Smooth muscle cell (in vitro differentiated cells): ENCODE results near the gene LPCAT4. TPM values are rescaled to one million over a fixed set of nuclear protein-coding genes. Genes with fewer than 3 reads are reported as not detected.

Experiments
- DNase-seq: peaks from one replicate; lab custom pipeline; 2025; ENCODE audit not compliant: unreplicated experiment; lab: John Stamatoyannopoulos, UW
- H2AFZ ChIP-seq: fragments of 200-600 bp; sonication (generic); 2 replicates; pipeline ENCODE4 v1.6.0; 2016; ENCODE audit warnings: antibody characterized with exemption, low read depth, mild to moderate bottlenecking
- H3F3A ChIP-seq: fragments of 200-600 bp; sonication (generic); 2 replicates; pipeline ENCODE4 v1.6.0; 2017; ENCODE audit warnings: antibody characterized with exemption, low read depth
- H3K27ac ChIP-seq: fragments of 200-600 bp; sonication (generic); 2 replicates; pipeline ENCODE4 v1.5.1; 2016; ENCODE audit warnings: low read depth, mild to moderate bottlenecking
- H3K27me3 ChIP-seq: fragments of 200-600 bp; sonication (generic); 2 replicates; pipeline ENCODE4 v1.6.1; 2016; ENCODE audit warnings: low read depth, mild to moderate bottlenecking
- H3K36me3 ChIP-seq: fragments of 200-600 bp; sonication (generic); 2 replicates; pipeline ENCODE4 v1.5.1; 2016; ENCODE audit warnings: low read depth
- H3K4me1 ChIP-seq: fragments of 200-600 bp; sonication (generic); 2 replicates; pipeline ENCODE4 v1.5.1; 2016; ENCODE audit warnings: low read depth
- H3K4me2 ChIP-seq: fragments of 200-600 bp; sonication (generic); 2 replicates; pipeline ENCODE4 v1.6.0; 2016; ENCODE audit warnings: mild to moderate bottlenecking
- H3K4me3 ChIP-seq: fragments of 200-600 bp; sonication (generic); 2 replicates; pipeline ENCODE4 v1.5.1; 2016; ENCODE audit warnings: mild to moderate bottlenecking
- H3K79me2 ChIP-seq: fragments of 200-600 bp; sonication (generic); 2 replicates; pipeline ENCODE4 v1.6.0; 2016; ENCODE audit warnings: low read depth, mild to moderate bottlenecking
- H3K9ac ChIP-seq: fragments of 200-600 bp; sonication (generic); 2 replicates; pipeline ENCODE4 v1.6.0; 2016; ENCODE audit warnings: low read depth
- H3K9me3 ChIP-seq: fragments of 200-600 bp; sonication (generic); replicated peaks from 2 replicates; pipeline ENCODE4 v1.5.1; 2016; ENCODE audit warnings: low read depth
- H4K20me1 ChIP-seq: fragments of 200-600 bp; sonication (generic); 2 replicates; pipeline ENCODE4 v1.6.0; 2016; ENCODE audit warnings: low read depth
- WGBS: methylation state at CpG from one replicate; pipeline ENCODE4 v1.1.7; 2016; ENCODE audit warnings: low lambda C conversion rate; 5-methylcytosine and 5-hydroxymethylcytosine counted together
- polyA plus RNA-seq: library from polyadenylated mRNA; unstranded; fragments of >200 nt; fragmentation: Nextera tagmentation; extraction: Ambion mirVana; gene quantifications from 2 replicates; pipeline ENCODE4 v1.2.1, GENCODE V29; 2016
- total RNA-seq: library from RNA; depleted of rRNA; stranded (reverse); fragments of >200 nt; gene quantifications from 2 replicates; pipeline ENCODE4 v1.2.3, GENCODE V29; 2014
- TF ChIP-seq, protein P1 (sequence below): fragments of 200-600 bp; sonication (generic); IDR thresholded peaks from 2 replicates; pipeline ENCODE4 v1.5.1; 2017; ENCODE audit warnings: borderline replicate concordance, mild to moderate bottlenecking, antibody characterized with exemption; ENCODE audit not compliant: insufficient read depth, poor library complexity, severe bottlenecking

LPCAT4 gene
- total and polyA plus RNA-seq, 2 experiments from 2014 or later: 10.1 to 23.2 TPM

DNA sequence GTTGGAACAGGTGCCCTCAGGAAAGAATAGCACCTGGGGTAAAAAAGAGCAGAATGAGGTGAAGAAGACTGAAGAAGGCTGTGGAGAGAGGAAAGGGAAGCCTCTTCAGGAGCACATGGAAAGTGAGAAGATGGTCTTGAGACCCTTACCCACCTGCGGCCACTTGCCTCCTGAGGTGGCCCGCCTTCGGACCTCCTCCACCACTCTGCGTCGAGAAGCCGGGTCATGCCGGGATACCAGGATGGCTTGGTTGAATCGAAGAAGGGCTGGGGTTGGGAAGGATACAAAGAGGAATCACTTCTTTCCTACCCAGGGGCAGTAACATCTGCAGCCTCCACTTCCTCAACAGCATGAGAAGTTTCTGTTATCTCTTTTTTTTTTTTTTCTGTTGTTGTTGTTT lies 3.0 kb downstream of the LPCAT4 start:
- Histone ChIP-seq H3K4me2 (no peak overlapping the region), H3K4me1 (peaks cover 8% of the 10 kb centered on the region), H3K36me3 (no peaks in the 10 kb centered on the region), H3K27ac (no peak overlapping the region), H3K27me3 (no peaks in the 10 kb centered on the region), H3K9ac (no peak overlapping the region), H3K79me2 (no peaks in the 10 kb centered on the region), H4K20me1 (peaks cover 4% of the 10 kb centered on the region), H3K9me3 (no peaks in the 10 kb centered on the region), H3K4me3 (no peak overlapping the region), H2AFZ (no peak overlapping the region), H3F3A (no peaks in the 10 kb centered on the region)
- DNase-seq: no peak
- TF ChIP-seq, protein P1, sequence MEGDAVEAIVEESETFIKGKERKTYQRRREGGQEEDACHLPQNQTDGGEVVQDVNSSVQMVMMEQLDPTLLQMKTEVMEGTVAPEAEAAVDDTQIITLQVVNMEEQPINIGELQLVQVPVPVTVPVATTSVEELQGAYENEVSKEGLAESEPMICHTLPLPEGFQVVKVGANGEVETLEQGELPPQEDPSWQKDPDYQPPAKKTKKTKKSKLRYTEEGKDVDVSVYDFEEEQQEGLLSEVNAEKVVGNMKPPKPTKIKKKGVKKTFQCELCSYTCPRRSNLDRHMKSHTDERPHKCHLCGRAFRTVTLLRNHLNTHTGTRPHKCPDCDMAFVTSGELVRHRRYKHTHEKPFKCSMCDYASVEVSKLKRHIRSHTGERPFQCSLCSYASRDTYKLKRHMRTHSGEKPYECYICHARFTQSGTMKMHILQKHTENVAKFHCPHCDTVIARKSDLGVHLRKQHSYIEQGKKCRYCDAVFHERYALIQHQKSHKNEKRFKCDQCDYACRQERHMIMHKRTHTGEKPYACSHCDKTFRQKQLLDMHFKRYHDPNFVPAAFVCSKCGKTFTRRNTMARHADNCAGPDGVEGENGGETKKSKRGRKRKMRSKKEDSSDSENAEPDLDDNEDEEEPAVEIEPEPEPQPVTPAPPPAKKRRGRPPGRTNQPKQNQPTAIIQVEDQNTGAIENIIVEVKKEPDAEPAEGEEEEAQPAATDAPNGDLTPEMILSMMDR: no peak
- WGBS: 99% methylated on average over 8 of the region's 8 CpGs

DNA sequence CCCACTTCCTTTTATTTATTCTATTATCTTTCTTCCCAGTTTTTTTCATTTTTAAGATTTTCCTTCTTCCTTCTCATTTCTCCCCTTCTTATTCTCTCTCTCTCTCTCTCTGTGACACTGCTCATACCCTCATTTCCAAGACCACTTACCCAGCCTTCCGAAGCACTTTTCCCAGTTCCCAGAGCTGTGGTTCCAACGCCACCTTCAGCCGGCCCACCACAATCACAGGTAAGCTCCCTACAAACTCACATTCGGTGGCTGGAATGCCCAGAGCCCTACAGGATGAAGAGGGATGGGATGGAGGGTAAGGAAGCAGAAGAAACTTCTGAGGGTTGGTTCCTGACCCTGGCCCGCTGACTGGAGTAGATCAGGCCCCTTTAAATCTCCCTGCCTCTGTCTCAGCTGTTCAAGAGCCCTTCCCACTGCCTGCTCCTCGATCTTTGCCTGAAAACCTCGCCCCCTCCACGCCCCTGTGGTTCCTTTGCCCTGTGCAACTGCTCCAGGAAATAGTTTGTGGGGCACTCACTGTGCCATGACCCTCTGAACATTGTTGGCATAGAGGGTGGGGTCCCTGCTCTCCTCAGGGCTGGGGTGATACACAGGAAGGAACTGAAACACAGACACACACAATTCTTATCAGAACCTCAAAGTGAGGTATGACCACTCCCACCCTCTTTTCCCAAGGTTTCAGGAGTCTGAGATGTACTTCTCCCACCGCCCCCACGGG lies 4.8 kb downstream of the LPCAT4 start:
- H2AFZ ChIP-seq: no peak overlapping the region
- no peak for DNase-seq
- H3K9me3 ChIP-seq: no peaks in the 10 kb centered on the region
- H3F3A ChIP-seq: no peaks in the 10 kb centered on the region
- peaks cover 4% of the 10 kb centered on the region for H4K20me1 ChIP-seq
- H3K4me2 ChIP-seq: no peak overlapping the region
- no peaks in the 10 kb centered on the region for H3K36me3 ChIP-seq
- H3K27ac ChIP-seq: no peak overlapping the region
- no peaks in the 10 kb centered on the region for H3K27me3 ChIP-seq
- H3K9ac ChIP-seq: no peak overlapping the region
- peaks cover 8% of the 10 kb centered on the region for H3K4me1 ChIP-seq
- 89% methylated on average over 10 of the region's 10 CpGs for WGBS
- H3K79me2 ChIP-seq: no peaks in the 10 kb centered on the region
- TF ChIP-seq, protein P1: no peak
- H3K4me3 ChIP-seq: no peak overlapping the region

DNA sequence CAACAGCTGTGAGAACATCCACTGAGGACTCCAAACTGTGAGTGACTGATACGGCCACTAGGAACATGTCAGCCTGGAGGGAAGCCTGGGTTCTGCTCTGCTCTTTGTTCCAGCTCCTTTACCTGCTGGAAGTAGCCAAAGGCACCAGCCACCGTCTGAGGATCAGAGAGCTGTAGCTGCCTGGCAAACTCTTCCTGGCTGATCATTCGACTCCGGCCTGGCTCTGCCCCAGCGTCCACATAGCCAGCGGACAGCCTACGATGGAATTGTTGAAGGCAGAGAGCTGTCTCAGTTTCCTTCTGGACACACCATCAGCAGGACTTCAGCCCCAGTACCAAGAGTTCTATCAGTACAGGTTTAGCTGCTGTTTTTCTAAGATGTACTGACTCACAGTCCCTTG lies 5.7 kb downstream of the LPCAT4 start:
- no peaks in the 10 kb centered on the region for H3K9me3 ChIP-seq
- no peak overlapping the region for H3K4me3 ChIP-seq
- H3K79me2 ChIP-seq: no peaks in the 10 kb centered on the region
- H4K20me1 ChIP-seq: peaks cover 4% of the 10 kb centered on the region
- H2AFZ ChIP-seq: no peak overlapping the region
- DNase-seq: no peak
- no peak overlapping the region for H3K27ac ChIP-seq
- no peak overlapping the region for H3K4me2 ChIP-seq
- 98% methylated on average over 7 of the region's 7 CpGs for WGBS
- no peaks in the 10 kb centered on the region for H3F3A ChIP-seq
- H3K27me3 ChIP-seq: no peaks in the 10 kb centered on the region
- TF ChIP-seq, protein P1: no peak
- H3K4me1 ChIP-seq: peaks cover 8% of the 10 kb centered on the region
- H3K36me3 ChIP-seq: no peaks in the 10 kb centered on the region
- no peak overlapping the region for H3K9ac ChIP-seq

DNA sequence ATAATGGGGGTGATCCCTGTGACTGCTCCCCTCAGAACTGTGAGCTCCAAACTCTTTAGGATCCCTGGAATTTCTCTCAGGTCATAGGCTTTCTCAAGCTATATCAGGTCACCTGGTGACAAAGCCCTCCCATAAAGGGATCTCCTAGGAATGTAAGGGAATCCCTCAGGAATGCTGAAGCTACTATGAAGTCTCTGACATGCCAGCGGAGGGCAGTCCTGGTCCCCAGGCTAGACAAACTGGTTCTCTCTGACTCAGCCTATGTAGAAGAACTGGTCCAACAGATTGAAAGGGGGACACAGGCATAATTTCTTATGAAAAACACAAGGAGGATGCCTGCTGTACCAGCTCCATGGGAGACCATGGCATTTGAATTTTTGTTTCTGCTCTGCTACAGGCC lies 6.7 kb downstream of the LPCAT4 start:
- Histone ChIP-seq H3K4me3 (no peak overlapping the region), H4K20me1 (peaks cover under 1% of the 10 kb centered on the region), H3K4me2 (no peak overlapping the region), H3K27ac (peak overlapping the region; percentile 6), H3K4me1 (no peaks in the 10 kb centered on the region), H2AFZ (no peak overlapping the region), H3K9me3 (no peaks in the 10 kb centered on the region), H3K27me3 (no peaks in the 10 kb centered on the region), H3K79me2 (no peaks in the 10 kb centered on the region), H3K9ac (no peak overlapping the region), H3F3A (no peaks in the 10 kb centered on the region), H3K36me3 (no peaks in the 10 kb centered on the region)
- 40% methylated on average over 1 of the region's 1 CpG for WGBS
- TF ChIP-seq, protein P1: no peak
- no peak for DNase-seq
